Transverse colon (tissue), 4 donors: Measurements from ENCODE around the gene CAMTA1. TPM values are rescaled to one million over a fixed set of nuclear protein-coding genes. Genes with fewer than 3 reads are reported as not detected.

Source experiments
- DNase-seq: peaks from one replicate; pipeline ENCODE4 v3.0.0-alpha.2; 2019
- H3K27ac ChIP-seq, 4 donors: fragments of 200-600 bp; sonication (generic); 2 replicates each; pipeline ENCODE4 v1.5.1; 2016 to 2018; ENCODE audit warnings: inconsistent platforms in 4 of 4
- H3K27me3 ChIP-seq: fragments of 200-600 bp; sonication (generic); 2 replicates; pipeline ENCODE4 v1.5.1; 2017; ENCODE audit warnings: inconsistent platforms
- H3K36me3 ChIP-seq, 4 donors: fragments of 200-600 bp; sonication (generic); 2 replicates each; pipeline ENCODE4 v1.5.1; 2017 to 2019; ENCODE audit warnings: inconsistent platforms in 4 of 4
- H3K4me1 ChIP-seq, 4 donors: fragments of 200-600 bp; sonication (generic); 2 replicates each; pipeline ENCODE4 v1.5.1; 2017 to 2020; ENCODE audit warnings: inconsistent platforms in 4 of 4
- H3K4me3 ChIP-seq, 4 donors: fragments of 200-600 bp; sonication (generic); 1 replicate in 1 of 4; 2 replicates in 3 of 4; pipeline versions ENCODE4 v1.5.1 to v1.6.1; 2017 to 2019; ENCODE audit warnings: inconsistent platforms in 4 of 4
- H3K9me3 ChIP-seq, 2 donors: fragments of 200-600 bp; sonication (generic); 2 replicates each; pipeline ENCODE4 v1.5.1; 2017 to 2019; ENCODE audit warnings: inconsistent platforms in 2 of 2
- EP300 ChIP-seq: sonication (generic); formaldehyde crosslinking; IDR thresholded peaks from one replicate; pipeline ENCODE4 v1.6.1; 2017; ENCODE audit warnings: antibody characterized with exemption, low read depth
- POLR2A ChIP-seq: fragments of 450-650 bp; IDR thresholded peaks from one replicate; pipeline ENCODE4 v1.6.1; 2016; ENCODE audit warnings: antibody characterized with exemption, mild to moderate bottlenecking, moderate library complexity
- POLR2AphosphoS5 ChIP-seq, 3 donors: sonication (generic); formaldehyde crosslinking; IDR thresholded peaks; one replicate each; pipeline ENCODE4 v1.6.1; 2016; ENCODE audit warnings: antibody characterized with exemption in 3 of 3
- WGBS, 2 donors: methylation state at CpG; one replicate each; pipeline ENCODE4 v1.1.5; 2018; ENCODE audit warnings: low coverage in 1 of 2; 5-methylcytosine and 5-hydroxymethylcytosine counted together
- in situ Hi-C, 4 donors: fragments of 200-750 bp; cut with MboI; loops; one replicate each; pipeline versions ENCODE4 v1.15.0 to v1.15.1; 2017; ENCODE audit warnings: low sequenced_read_pairs in 3 of 4, low pct_ligation_motif_present in 1 of 4, low pct_unique_long_range_greater_than_20kb in 1 of 4
- intact Hi-C: fragments of 100-400 bp; cut with DNase I; formaldehyde crosslinking; loops from one replicate; pipeline ENCODE4 v1.15.1; 2023; ENCODE audit warnings: low total_unique reads
- total RNA-seq, 4 donors: library from RNA; depleted of rRNA; stranded (reverse); fragments of >200 nt; gene quantifications; one replicate each; pipeline ENCODE4 v1.1.0, GENCODE V29; 2016
- TF ChIP-seq, protein P1 (sequence below), 5 experiments: fragments of 200-600 bp in 3 of 5; fragments of 450-650 bp in 2 of 5; sonication (generic) in 3 of 5; IDR thresholded peaks; 1 replicate in 2 of 5; 2 replicates in 3 of 5; pipeline ENCODE4 v1.5.1; 2016 to 2017; ENCODE audit warnings: antibody characterized with exemption in 5 of 5, inconsistent platforms in 3 of 5, mild to moderate bottlenecking in 2 of 5, moderate library complexity in 1 of 5

The CAMTA1 gene
- total RNA-seq, 4 donors from 2014 or later: 93.8 to 268 (median 130) TPM

DNA sequence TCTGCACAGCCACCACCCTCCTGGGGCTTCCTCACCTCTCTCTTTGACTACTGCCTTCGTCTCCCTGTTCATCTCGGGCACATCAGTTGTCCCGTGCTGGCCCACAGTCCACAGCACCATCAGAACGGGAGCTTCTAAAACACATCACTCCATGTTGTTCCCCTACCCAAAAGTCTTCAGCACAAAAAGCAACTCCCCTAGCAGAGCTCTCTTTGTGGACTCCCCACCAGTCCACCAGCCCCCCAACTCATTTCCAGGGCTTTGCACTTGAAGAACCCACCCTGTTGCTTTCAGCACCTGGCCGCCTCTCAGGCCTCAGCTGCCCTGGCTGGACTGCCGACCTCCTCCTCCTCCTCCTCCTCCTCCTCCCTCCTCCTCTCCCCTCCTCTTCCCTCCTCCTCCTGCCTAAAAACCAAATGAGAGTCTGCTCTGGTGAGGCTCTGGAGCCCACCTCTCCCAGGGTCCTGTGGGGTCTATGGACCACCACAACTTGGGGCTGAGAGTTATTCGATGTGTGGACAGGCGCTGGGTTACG lies 734.7 kb downstream of the CAMTA1 start:
- no peak overlapping the region for H3K4me3 ChIP-seq
- no peak overlapping the region for H3K27ac ChIP-seq
- H3K27me3 ChIP-seq: no peaks in the 10 kb centered on the region
- 60 to 78% methylated on average over 1 to 8 of the region's 9 CpGs for WGBS, 2 donors
- TF ChIP-seq POLR2AphosphoS5 (IDR thresholded peaks at IDR 0.05) (no peak), EP300 (no peak)
- TF ChIP-seq, protein P1, sequence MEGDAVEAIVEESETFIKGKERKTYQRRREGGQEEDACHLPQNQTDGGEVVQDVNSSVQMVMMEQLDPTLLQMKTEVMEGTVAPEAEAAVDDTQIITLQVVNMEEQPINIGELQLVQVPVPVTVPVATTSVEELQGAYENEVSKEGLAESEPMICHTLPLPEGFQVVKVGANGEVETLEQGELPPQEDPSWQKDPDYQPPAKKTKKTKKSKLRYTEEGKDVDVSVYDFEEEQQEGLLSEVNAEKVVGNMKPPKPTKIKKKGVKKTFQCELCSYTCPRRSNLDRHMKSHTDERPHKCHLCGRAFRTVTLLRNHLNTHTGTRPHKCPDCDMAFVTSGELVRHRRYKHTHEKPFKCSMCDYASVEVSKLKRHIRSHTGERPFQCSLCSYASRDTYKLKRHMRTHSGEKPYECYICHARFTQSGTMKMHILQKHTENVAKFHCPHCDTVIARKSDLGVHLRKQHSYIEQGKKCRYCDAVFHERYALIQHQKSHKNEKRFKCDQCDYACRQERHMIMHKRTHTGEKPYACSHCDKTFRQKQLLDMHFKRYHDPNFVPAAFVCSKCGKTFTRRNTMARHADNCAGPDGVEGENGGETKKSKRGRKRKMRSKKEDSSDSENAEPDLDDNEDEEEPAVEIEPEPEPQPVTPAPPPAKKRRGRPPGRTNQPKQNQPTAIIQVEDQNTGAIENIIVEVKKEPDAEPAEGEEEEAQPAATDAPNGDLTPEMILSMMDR (IDR thresholded peaks at IDR 0.05): no peak
- H3K9me3 ChIP-seq: no peaks in the 10 kb centered on the region
- DNase-seq: no peak
- H3K36me3 ChIP-seq: no peaks in the 10 kb centered on the region
- no peaks in the 10 kb centered on the region for H3K4me1 ChIP-seq
- in situ Hi-C loops: no loop called here
- intact Hi-C loops: no loop called here

GRCh38 chr1:7520496-7520895 lies 735.2 kb downstream of the CAMTA1 start:
- no peaks in the 10 kb centered on the region for H3K27me3 ChIP-seq
- TF ChIP-seq EP300 (no peak), POLR2A (no peak), POLR2AphosphoS5 (IDR thresholded peaks at IDR 0.05) (no peak)
- TF ChIP-seq, protein P1 (IDR thresholded peaks at IDR 0.05): no peak
- H3K27ac ChIP-seq: no peak overlapping the region
- no peaks in the 10 kb centered on the region for H3K9me3 ChIP-seq
- in situ Hi-C loops (no loop called here), intact Hi-C loops (no loop called here)
- H3K4me1 ChIP-seq: no peaks in the 10 kb centered on the region
- H3K4me3 ChIP-seq: no peak overlapping the region
- no peak for DNase-seq
- H3K36me3 ChIP-seq: no peaks in the 10 kb centered on the region
- WGBS, 2 donors: 91% methylated on average over 4 of the region's 4 CpGs; no CpG with 5 or more reads in 1 of the 2 donors

DNA sequence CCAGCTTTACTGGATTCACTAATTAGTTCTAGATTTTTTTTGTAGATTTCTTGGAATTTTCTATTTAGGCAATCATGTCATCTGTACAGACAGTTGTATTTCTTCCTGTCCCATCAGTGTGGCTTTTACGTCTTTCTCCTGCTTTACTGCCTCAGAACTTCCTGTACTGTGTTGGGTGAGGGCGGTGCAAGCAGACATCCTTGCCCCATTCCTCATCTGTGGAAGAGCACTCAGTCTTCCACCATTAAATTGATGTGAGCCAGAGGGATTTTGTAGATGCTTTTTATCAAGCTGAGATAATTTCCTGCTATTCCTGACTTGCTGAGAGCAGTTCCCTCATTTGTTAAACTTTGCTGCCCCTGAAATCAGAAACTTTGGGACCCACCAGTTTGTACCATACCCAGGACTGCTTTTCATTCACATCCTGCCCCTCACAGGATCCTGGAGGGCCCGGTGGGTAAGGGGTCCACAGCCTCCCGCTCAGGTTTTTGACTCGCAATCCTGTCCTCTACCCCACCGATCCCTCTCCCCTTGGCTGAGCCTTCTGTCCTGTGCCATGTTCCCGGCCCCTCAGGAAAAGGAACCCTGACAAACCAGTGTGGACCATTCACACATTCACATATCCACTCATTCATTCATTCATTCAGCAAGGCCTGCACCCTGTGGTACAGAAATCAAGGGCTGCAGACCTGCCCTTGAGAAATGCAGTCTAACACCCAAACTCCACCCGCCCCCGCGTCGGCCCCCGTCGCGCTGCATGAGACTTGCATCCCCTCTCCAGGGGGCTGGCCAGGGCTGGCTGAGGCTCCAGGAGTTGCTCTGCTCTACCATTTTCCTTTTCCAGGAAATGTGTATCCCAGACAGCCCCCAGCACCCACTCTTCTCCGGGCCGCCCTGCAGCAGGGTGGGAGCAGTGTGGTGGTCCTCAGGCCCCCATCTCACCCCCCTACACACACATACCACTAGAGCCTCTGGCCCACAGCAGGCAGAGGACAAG lies 739.4 kb downstream of the CAMTA1 start:
- 88 to 100% methylated on average over 1 to 16 of the region's 16 CpGs for WGBS, 2 donors

More for the DNA sequence above, 739.4 kb downstream of the CAMTA1 start:
- Histone ChIP-seq H3K4me1 (no peaks in the 10 kb centered on the region), H3K36me3 (no peaks in the 10 kb centered on the region), H3K27ac (no peak overlapping the region), H3K27me3 (no peaks in the 10 kb centered on the region), H3K9me3 (no peaks in the 10 kb centered on the region), H3K4me3 (no peak overlapping the region)
- TF ChIP-seq, protein P1 (IDR thresholded peaks at IDR 0.05): no peak
- TF ChIP-seq POLR2AphosphoS5 (IDR thresholded peaks at IDR 0.05) (no peak), EP300 (no peak), POLR2A (no peak)
- in situ Hi-C loops: no loop called here
- no peak for DNase-seq
- intact Hi-C loops: no loop called here
